ENCODE data around the gene SMG6.
"Not testable (repeated sequence)": the region's sequence is repeated elsewhere in the genome, so short reads cannot be mapped to it uniquely, and the experiment has no call there.

SMG6 gene

DNA sequence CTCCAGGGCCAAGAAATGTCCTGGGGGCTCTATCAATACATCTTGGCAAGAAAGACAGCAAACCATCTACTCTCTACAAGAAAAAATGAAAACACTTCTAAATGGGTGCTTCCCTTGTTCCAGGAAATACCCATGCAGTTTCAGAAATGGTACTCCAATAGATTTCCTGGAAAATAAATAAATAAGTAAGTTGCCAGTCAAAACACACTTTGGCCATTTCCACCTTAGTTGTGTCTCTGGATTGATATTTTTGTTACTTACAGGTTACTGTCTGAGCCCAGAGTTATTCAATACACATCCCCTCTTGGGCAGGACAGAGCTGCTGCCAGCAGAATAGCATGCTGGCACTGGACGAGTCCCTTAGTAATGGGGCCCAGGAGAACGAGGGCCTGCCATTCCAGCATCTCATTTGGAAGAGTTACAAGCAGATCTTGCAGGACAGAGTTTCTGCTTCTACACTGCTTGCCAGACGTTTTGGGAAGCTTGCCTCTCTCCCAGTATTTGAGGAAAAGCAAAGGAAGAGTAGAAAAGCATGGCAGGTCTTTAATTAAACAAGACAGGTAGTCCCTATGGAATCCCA is 100.5 kb downstream of the SMG6 start:
- no peak for DNase-seq (ENCODE audit: low read depth)

DNA sequence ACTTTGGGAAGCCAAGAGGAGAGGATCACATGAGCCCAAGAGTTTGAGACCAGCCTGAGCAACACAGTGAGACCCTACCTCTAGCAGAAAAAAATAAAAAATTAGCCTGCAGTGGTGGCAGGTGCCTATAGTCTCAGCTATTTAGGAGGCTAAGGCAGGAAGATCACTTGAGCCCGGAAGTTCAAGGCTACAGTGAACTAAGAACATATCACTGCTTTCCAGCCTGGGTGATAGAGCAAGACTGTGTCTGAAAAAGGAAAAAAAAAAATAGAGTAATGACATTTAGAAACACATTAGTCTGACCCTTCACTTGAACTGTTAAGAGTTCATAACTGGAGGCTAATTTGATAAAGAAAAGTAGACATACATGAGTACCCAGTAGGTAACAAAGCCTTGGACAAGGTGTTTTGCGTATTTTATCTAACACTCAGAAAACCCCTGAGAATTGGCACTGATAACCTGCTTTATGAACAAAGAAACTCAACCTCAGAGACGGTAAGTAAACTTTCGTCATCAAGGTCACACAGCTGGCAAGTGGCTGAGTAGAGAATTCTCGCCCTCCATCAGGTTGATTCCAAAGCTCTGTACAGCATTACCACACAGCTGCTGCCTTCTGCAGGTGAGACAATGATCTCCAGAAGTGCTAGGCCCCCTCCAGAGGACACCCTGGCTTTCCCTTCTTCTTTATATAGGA is 101.1 kb downstream of the SMG6 start:
- no peak for DNase-seq (ENCODE audit: low read depth)

DNA sequence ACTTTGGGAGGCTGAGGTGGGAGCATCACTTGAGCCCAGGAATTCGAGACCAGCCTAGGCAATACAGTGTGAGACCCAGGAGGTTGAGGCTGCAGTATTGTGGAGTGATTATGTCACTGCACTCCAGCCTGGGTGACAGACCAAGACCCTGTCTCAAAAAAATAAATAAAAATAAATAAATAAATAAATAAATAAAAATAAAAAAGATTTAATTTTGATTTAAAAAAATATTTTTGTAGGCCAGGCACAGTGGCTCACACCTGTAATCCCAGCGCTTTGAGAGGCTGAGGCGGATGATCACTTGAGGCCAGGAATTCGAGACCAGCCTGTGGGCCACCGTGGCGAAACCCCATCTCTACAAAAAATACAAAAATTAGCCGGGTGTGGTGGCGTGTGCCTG is 104.2 kb downstream of the SMG6 start:
- DNase-seq (ENCODE audit: low read depth), result not testable (repeated sequence)

DNA sequence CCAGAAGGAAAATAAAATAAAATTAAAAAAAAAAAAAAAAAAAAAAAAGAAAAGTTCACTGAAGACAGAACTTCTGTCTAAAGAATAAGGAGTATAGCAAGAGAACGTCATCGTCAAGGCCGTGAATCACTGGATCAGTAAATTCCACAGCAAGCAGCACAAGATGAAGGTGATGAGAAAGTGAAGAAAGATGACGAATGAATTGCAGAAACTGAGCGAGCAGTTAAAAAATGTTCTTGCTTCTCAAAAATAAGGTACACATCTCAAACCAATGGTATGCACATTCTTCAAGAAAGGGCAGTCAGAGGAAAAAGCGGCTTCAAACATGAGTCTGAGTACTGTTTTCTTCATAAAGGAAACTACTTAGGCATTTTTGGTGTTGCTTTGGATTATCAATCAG is 104.7 kb downstream of the SMG6 start:
- DNase-seq (ENCODE audit: low read depth), result no peak

DNA sequence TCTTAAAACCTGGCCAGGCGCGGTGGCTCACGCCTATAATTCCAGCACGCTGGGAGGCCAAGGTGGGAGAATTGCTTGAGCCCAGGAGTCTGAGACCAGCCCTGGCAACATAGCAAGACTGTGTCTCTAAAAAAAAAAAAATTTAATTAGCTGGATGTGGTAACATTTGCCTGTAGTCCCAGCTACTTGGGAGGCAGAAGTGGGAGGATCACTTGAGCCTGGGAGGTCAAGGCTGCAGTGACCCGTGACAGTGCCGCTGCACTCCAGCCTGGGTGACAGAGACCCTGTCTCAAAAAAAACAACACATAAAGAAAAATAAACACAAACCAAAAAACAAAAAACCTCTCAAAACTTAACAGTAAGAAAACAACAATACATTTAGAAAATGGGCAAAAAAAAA is 106.3 kb downstream of the SMG6 start:
- DNase-seq (ENCODE audit: low read depth), result no peak

GRCh38 chr17:2195729-2196128 is 107.9 kb downstream of the SMG6 start:
- DNase-seq (ENCODE audit: low read depth), result peak; percentile 44

DNA sequence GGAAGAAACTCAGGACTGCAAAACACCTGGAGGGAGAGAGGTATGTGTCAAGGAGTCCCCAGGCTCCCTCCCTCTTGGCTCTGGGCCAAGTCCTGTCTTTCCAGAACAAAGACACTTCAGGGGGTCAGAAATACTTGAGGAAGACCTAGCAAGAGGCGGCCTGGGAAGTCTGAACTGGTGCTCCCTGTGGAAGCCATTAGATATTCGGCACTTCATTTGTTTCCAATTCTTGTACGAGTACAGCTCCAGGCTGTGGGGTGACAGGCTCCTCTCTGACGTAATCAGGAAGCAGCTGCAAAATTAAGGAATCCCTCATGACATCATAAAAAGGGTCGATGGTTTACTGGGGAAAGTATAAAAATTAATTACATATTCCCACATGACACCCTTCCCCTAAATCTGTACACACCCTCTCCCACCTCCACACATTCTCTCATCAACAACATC is 108.7 kb downstream of the SMG6 start:
- DNase-seq (ENCODE audit: low read depth), result no peak

DNA sequence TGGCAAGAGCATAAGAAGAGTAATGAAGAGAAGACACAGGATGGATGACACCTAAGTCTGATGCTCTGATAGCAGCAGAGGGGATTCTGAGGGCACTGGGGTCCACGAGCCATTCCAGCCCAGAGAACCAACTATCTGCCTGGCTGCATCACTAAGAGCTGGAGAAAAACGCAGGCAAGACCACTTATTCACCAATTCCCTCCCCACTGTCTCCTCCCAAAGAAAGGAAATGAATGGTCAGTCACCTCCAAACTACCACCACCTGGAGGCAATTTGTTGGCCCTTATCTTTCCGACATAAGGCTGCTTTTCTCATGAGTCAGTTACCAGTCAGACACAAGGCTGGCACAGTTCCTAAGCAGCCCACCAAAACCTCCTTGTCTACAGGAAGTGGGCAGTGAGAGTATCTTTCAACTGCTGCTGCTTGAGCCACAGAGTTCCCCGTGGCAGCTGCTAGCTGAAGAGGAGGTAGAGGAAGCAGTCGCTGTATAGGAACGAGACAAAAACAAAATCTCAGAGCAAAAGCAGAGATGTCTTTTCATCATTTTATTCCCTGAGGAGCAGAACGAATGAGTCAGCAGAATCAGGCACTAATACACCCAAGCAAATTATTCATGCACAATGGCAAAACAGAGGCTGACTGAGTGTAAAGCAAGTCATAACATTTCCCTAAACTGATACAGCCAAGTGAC is 111.1 kb downstream of the SMG6 start:
- peak; percentile 37 for DNase-seq (ENCODE audit: low read depth)

DNA sequence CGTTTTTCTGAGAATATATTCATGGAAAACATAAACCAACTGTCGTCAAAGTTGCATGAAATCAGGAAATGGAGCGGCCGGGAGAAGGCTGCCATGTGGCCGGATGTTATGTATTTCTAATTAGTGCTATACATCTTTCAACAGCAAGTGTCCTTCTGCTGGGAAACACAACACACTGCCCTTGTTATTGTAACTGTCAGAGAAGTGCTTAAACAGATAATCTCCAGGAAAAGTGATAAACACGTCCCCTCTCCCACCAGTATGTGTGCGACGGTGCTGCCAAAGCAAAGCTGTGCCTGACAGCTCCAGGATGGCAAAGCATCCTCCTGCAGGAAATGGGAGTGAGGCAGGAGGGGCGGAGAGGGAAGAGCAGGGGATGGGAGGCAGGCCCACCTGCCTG is 111.8 kb downstream of the SMG6 start:
- DNase-seq (ENCODE audit: low read depth), result no peak

DNA sequence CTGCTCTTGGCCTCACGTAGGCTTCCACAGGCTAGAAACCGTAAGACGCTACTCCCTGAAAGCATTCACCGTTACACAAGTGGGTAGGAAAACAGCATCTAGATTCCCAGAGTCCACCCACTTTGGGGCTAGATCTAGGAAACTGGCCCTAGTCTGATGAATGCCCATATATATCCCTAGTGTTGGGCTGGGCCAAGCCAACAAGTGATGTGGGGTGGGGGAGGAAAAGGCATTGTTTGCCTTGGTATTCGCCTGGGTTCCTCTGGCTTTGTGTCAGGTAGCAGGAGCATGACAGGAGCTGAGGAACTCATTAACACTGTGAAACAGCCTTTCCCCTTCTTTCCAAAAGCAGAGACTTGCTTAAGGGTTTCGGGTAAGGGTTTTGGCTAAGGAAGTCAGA is 112.4 kb downstream of the SMG6 start:
- no peak for DNase-seq (ENCODE audit: low read depth)

- no peak for DNase-seq (ENCODE audit: low read depth)
These were observed 113.6 kb downstream of the SMG6 start for GRCh38 chr17:2190014-2190413.

GRCh38 chr17:2188971-2189630 is 114.5 kb downstream of the SMG6 start:
- no peak for DNase-seq (ENCODE audit: low read depth)

- no peak for DNase-seq (ENCODE audit: low read depth)
These were observed 115.8 kb downstream of the SMG6 start for GRCh38 chr17:2187758-2188157.

DNA sequence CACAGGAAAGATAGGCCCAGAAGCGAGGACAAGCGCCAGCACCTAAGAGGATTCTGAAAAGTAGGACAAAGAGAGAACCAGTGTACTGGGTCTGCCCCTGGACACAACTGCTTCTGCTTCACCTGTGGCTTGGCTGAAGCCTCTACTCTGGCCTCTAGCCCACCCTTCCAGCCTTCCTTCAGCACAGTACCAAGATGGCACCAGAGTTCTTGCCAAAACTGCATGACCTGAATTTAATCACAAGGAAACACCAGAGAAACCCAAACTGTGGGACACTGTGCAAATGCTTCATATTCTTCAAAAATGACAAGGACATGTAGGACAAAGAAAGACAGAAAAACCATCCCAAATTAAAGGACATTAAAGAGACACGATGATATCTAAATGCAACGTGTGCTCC is 116.6 kb downstream of the SMG6 start:
- DNase-seq (ENCODE audit: low read depth), result no peak

DNA sequence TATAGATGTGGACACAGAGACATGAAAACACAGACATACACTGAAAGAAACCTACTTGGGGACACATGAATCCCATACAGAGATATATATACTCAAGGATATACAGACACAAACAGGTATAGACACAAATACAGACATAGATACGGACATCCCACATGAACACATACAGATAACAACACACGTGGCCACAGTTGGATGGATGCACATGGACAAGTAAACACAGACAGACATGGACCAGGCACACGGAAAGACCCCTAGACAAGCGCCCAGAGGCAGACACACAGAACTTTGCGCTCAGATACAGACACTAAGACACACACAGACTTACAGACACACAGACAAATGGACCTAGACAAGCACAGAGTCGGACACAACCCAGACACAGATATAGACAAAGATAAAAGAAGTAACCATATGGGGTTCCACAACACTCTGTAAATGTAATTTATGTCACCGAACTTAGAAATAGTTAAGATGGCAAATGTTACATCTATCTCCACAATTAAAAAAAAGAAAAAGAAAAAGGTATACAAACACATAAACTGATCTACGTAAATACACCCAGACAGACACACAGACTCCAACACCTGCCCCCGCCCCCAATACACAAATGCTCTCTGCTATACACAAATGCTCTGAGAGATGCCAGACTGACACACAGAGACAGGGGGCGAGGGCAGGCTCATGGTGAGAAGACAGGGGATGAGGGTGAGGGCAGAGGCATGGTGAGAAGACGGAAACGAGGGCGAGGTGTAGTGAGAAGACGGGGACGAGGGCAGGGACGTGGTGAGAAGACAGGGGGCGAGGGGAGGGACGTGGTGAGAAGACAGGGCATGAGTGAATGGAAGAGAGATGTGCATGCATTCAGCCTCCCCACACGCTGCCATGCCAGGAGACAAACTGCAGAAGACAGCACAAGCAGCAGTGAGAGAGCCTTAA is 118.3 kb downstream of the SMG6 start:
- DNase-seq (ENCODE audit: low read depth), result no peak

DNA sequence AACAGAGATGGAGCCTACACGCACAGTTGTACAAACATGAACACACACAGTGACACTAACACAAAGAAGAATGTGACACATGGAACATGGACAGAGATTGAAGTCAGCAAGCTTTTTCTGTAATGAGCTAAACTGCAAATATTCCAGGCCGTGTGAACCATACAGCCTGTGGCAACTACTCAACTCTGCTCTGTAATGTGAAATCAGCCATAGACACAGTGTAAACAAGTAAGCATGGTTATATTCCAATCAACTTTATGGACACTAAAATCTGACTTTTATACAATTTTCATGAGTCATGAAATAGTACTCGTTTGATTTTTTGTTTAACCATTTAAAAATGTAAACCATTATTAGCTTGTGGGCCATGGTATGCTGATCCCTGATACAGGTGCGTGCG is 120.2 kb downstream of the SMG6 start:
- no peak for DNase-seq (ENCODE audit: low read depth)

DNA sequence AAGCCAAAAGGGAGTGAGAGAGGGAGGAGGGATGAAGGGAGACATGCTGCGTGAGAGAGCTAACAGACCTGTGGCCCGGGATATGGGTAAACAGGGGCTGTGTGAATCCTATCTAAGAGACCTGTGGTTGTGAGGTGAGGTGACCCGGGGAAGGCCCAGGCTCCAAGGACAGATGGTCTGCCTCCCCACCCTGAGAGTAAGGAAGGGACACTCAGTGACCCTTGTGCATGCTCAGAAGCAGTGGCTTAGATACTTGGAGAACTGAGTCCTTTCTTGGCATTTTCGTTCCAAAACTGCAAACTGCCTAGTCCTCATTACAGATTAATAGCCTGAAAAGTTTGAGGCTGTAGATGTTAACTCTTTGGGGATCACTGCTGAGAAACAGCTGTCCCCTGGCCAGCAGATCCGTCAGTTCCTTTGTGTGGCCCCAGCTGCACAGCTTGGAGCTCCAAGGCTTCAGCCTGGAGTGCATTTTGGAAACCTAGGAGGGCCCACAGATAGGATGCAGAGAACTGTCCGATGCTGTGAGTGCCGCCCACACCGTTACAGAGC is 121.6 kb downstream of the SMG6 start:
- no peak for DNase-seq (ENCODE audit: low read depth)

DNA sequence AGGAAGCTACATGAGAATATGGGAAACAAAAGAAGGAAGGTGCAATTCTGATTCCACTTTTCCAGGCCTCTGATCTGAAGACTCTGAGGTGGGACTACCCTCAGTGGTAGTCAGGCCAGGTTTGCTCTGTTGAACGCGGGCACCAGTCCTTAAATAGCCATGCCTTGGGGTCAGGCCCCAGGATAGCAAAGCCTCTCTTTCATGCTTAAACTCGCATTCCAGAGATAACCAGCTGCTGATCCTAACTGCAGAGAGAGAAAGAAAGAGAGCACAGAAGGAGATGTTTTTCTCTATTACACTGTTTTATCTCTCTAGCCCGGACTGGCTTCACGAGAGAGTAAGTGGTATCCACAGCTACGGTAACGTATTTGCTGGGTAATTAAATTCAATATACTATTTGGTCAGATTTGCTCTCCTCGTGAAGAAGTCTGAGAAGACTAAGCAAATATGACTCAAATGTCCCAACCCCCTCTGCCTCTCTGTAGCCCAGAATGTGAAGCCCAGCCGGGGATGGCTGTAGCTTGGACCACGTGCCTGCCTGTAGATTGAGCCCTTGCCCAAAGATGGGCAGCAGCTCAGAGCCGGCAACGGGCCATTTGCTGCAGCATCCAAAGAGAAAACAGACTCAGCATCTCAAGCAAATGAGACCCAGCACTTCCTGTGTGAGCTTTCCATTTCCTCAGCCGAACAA is 122.2 kb downstream of the SMG6 start:
- no peak for DNase-seq (ENCODE audit: low read depth)

DNA sequence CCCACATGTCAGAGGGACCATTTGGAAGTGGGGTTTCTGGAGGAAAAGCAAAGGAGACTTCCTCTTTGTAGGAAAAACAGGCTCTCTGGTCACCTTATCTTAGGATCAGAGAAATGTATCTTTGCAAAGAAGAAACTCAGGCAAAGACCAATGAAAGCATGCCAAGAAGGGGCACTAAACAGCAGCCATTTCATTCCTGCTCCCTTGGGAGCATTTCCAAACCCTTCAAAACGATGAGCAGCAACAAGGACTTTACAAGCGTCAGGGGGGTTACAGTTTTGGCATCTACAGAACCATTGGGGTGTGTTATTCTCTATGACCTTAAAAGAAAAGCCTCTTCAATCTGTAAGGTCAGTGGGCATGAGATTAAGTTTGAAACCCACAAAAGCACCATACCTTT is 122.8 kb downstream of the SMG6 start:
- no peak for DNase-seq (ENCODE audit: low read depth)

GRCh38 chr17:2179615-2180295 is 123.8 kb downstream of the SMG6 start:
- no peak for DNase-seq (ENCODE audit: low read depth)
